Neural progenitor cell (in vitro differentiated cells): ENCODE data around the gene FRMPD4. TPM values are rescaled to one million over a fixed set of nuclear protein-coding genes. Genes with fewer than 3 reads are reported as not detected.

Experiments
- DNase-seq: peaks from one replicate; pipeline ENCODE4 v3.0.0-alpha.2; 2016; ENCODE audit warnings: low spot score
- H2AFZ ChIP-seq: fragments of 200-600 bp; sonication (generic); replicated peaks from 2 replicates; pipeline ENCODE4 v1.6.1; 2016; ENCODE audit warnings: antibody characterized with exemption
- H3F3A ChIP-seq: fragments of 200-600 bp; sonication (generic); 2 replicates; pipeline ENCODE4 v1.6.1; 2016; ENCODE audit warnings: antibody characterized with exemption, low read depth
- H3K27ac ChIP-seq: fragments of 200-600 bp; sonication (generic); 2 replicates; pipeline ENCODE4 v1.5.1; 2016; ENCODE audit warnings: mild to moderate bottlenecking
- H3K27me3 ChIP-seq: fragments of 200-600 bp; sonication (generic); 2 replicates; pipeline ENCODE4 v1.6.1; 2016; ENCODE audit warnings: mild to moderate bottlenecking, moderate library complexity
- H3K36me3 ChIP-seq: fragments of 200-600 bp; sonication (generic); 2 replicates; pipeline ENCODE4 v1.5.1; 2016
- H3K4me1 ChIP-seq: fragments of 200-600 bp; sonication (generic); 2 replicates; pipeline ENCODE4 v1.6.1; 2016; ENCODE audit warnings: mixed run types
- H3K4me2 ChIP-seq: fragments of 200-600 bp; sonication (generic); 2 replicates; pipeline ENCODE4 v1.6.1; 2016
- H3K4me3 ChIP-seq: fragments of 200-600 bp; sonication (generic); 2 replicates; pipeline ENCODE4 v1.5.1; 2016
- H3K79me2 ChIP-seq: fragments of 200-600 bp; sonication (generic); 2 replicates; pipeline ENCODE4 v1.6.1; 2016; ENCODE audit warnings: low read depth
- H3K9ac ChIP-seq: fragments of 200-600 bp; sonication (generic); 2 replicates; pipeline ENCODE4 v1.6.1; 2016
- H3K9me3 ChIP-seq: fragments of 200-600 bp; sonication (generic); 2 replicates; pipeline ENCODE4 v1.5.1; 2016; ENCODE audit warnings: low read depth
- H4K20me1 ChIP-seq: fragments of 200-600 bp; sonication (generic); 2 replicates; pipeline ENCODE4 v1.6.1; 2016; ENCODE audit warnings: low read depth
- H3K27ac Mint-ChIP-seq: 3 replicates; pipeline ENCODE4 v1.8.0; 2021; ENCODE audit warnings: mixed read lengths
- H3K27me3 Mint-ChIP-seq: 2 replicates; pipeline ENCODE4 v1.8.0; 2022; ENCODE audit warnings: low read depth, mild to moderate bottlenecking, inconsistent platforms, moderate library complexity, mixed read lengths; ENCODE audit not compliant: insufficient read depth
- H3K36me3 Mint-ChIP-seq: 3 replicates; pipeline ENCODE4 v1.8.0; 2021; ENCODE audit warnings: mixed read lengths
- H3K4me1 Mint-ChIP-seq: 3 replicates; pipeline ENCODE4 v1.8.0; 2021; ENCODE audit warnings: mixed read lengths
- H3K4me3 Mint-ChIP-seq: 3 replicates; pipeline ENCODE4 v1.8.0; 2021; ENCODE audit warnings: mild to moderate bottlenecking, moderate library complexity, mixed read lengths
- H3K9me3 Mint-ChIP-seq: 3 replicates; pipeline ENCODE4 v1.8.0; 2020; ENCODE audit warnings: mixed read lengths
- CTCF ChIP-seq: fragments of 200-600 bp; sonication (generic); IDR thresholded peaks from 2 replicates; pipeline ENCODE4 v1.5.1; 2017; ENCODE audit warnings: antibody characterized with exemption, mild to moderate bottlenecking
- EZH2 ChIP-seq: fragments of 200-600 bp; sonication (generic); IDR thresholded peaks from 2 replicates; pipeline ENCODE4 v1.6.1; 2017; ENCODE audit warnings: antibody characterized with exemption, mild to moderate bottlenecking, moderate library complexity
- EZH2phosphoT487 ChIP-seq: fragments of 200-600 bp; sonication (generic); IDR thresholded peaks from 2 replicates; pipeline ENCODE4 v1.6.1; 2017; ENCODE audit warnings: antibody characterized with exemption
- total RNA-seq: library from RNA; depleted of rRNA; stranded (reverse); fragments of >200 nt; gene quantifications from 2 replicates; pipeline ENCODE4 v1.2.3, GENCODE V29; 2015; ENCODE audit warnings: low replicate concordance

The FRMPD4 gene
- total RNA-seq, 1 donor from 2014 or later, result not detected

DNA sequence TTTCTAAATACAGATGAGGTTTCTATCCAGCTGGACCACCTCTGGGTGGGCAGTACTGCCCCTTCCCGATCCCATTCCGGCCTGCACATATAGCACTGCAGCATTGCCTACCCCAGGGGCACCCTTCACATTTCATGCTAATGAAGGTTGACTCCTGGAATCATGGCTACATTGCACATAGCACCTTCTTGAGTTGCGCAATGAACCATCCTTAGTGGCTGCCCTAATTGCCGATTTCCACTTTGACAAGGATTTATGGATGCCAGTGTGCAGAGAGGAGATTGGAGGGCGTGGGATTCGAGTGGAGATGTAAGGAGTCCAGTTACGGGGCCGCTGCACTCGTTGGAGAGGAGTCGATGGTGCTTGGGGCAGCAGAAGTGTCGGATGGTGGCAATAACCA is 229.0 kb downstream of the FRMPD4 start:
- Histone ChIP-seq H3K9ac (no peak overlapping the region), H2AFZ (no peak overlapping the region), H3K27me3 (no peaks in the 10 kb centered on the region), H3K9me3 (peaks cover 4% of the 10 kb centered on the region), H3K4me3 (no peak overlapping the region), H3F3A (no peaks in the 10 kb centered on the region), H3K36me3 (no peaks in the 10 kb centered on the region), H3K79me2 (no peaks in the 10 kb centered on the region), H3K4me1 (no peaks in the 10 kb centered on the region), H3K27ac (no peak overlapping the region), H4K20me1 (no peaks in the 10 kb centered on the region), H3K4me2 (no peak overlapping the region)
- Mint-ChIP-seq H3K36me3 (no peaks in the 10 kb centered on the region), H3K4me3 (no peak overlapping the region), H3K27ac (no peak overlapping the region), H3K9me3 (no peaks in the 10 kb centered on the region), H3K27me3 (peaks cover 10% of the 10 kb centered on the region), H3K4me1 (no peaks in the 10 kb centered on the region)
- no peak for TF ChIP-seq CTCF
- TF ChIP-seq EZH2, result no peak
- TF ChIP-seq EZH2phosphoT487, result no peak
- no peak for DNase-seq

DNA sequence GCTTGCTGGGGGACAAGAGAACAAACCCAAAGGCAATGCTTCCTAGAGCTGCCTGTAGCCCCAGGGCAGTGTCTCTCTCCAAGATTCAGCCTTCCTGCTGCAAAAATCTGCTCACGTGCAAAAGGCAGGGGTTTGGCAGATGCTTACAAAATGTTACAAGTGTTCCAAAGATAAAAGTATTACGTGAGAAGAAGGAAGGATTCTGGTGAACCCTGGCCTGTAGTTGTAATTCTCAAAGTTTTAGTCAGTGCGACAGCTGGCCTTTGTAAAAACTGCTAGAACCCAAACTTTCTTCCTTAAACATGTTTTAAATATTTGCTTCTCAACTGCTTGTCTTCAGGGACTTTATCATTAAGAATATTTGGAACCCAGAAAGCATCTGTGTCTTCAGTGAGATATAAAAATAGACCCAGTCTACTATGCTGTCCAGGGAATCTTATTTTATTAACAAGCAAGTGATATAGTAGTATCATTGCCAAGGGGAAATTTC is 232.3 kb downstream of the FRMPD4 start:
- H3K79me2 ChIP-seq, result no peaks in the 10 kb centered on the region

GRCh38 chrX:12372111-12372510 is 233.8 kb downstream of the FRMPD4 start:
- Mint-ChIP-seq H3K4me1 (peaks cover 3% of the 10 kb centered on the region), H3K27me3 (peaks cover 6% of the 10 kb centered on the region), H3K36me3 (no peaks in the 10 kb centered on the region), H3K4me3 (no peak overlapping the region), H3K9me3 (no peaks in the 10 kb centered on the region), H3K27ac (no peak overlapping the region)
- Histone ChIP-seq H3K27me3 (no peaks in the 10 kb centered on the region), H3K4me3 (no peak overlapping the region), H3F3A (no peaks in the 10 kb centered on the region), H3K9me3 (peaks cover 4% of the 10 kb centered on the region), H3K79me2 (no peaks in the 10 kb centered on the region), H3K9ac (no peak overlapping the region), H3K36me3 (no peaks in the 10 kb centered on the region), H3K27ac (no peak overlapping the region), H4K20me1 (no peaks in the 10 kb centered on the region), H3K4me1 (no peaks in the 10 kb centered on the region), H3K4me2 (no peak overlapping the region), H2AFZ (no peak overlapping the region)
- TF ChIP-seq CTCF, result no peak
- TF ChIP-seq EZH2phosphoT487, result no peak
- TF ChIP-seq EZH2, result no peak
- no peak for DNase-seq

More for the DNA sequence above, 232.3 kb downstream of the FRMPD4 start:
- Histone ChIP-seq H3K36me3 (no peaks in the 10 kb centered on the region), H3K27ac (no peak overlapping the region), H3K27me3 (no peaks in the 10 kb centered on the region), H2AFZ (no peak overlapping the region), H3K4me2 (no peak overlapping the region), H3K9me3 (peaks cover 4% of the 10 kb centered on the region), H3K9ac (no peak overlapping the region), H4K20me1 (no peaks in the 10 kb centered on the region), H3K4me1 (no peaks in the 10 kb centered on the region), H3K4me3 (no peak overlapping the region), H3F3A (no peaks in the 10 kb centered on the region)
- peaks cover 8% of the 10 kb centered on the region for H3K27me3 Mint-ChIP-seq
- H3K4me3 Mint-ChIP-seq, result no peak overlapping the region
- no peaks in the 10 kb centered on the region for H3K9me3 Mint-ChIP-seq
- H3K36me3 Mint-ChIP-seq, result no peaks in the 10 kb centered on the region
- no peak overlapping the region for H3K27ac Mint-ChIP-seq
- TF ChIP-seq EZH2phosphoT487, result no peak
- no peak for TF ChIP-seq EZH2
- TF ChIP-seq CTCF, result no peak
- no peak for DNase-seq
- H3K4me1 Mint-ChIP-seq, result peaks cover 3% of the 10 kb centered on the region
